Cardiac fibroblast (primary cell): ENCODE results near the gene PROSER3.

Experiments
- DNase-seq, 2 donors: peaks; one replicate each; pipeline versions ENCODE4 v3.0.0 to v3.0.0-alpha.2; 2010; ENCODE audit warnings: low read depth in 2 of 2
- H3K4me3 ChIP-seq, 2 donors: replicated peaks in 1 of 2; 1 replicate in 1 of 2; 2 replicates in 1 of 2; pipeline ENCODE4 v1.5.1; 2011; ENCODE audit warnings: low read depth in 2 of 2, low read length in 2 of 2, mild to moderate bottlenecking in 2 of 2, moderate library complexity in 1 of 2
- TF ChIP-seq, protein P1 (sequence below): IDR thresholded peaks from one replicate; pipeline ENCODE4 v1.5.1; 2011; ENCODE audit warnings: low read depth, mild to moderate bottlenecking, low read length, inconsistent platforms

The PROSER3 gene

GRCh38 chr19:35811317-35812219 lies 53.6 kb downstream of the PROSER3 start:
- no peak for DNase-seq
- H3K4me3 ChIP-seq, result no peak overlapping the region
- TF ChIP-seq, protein P1, sequence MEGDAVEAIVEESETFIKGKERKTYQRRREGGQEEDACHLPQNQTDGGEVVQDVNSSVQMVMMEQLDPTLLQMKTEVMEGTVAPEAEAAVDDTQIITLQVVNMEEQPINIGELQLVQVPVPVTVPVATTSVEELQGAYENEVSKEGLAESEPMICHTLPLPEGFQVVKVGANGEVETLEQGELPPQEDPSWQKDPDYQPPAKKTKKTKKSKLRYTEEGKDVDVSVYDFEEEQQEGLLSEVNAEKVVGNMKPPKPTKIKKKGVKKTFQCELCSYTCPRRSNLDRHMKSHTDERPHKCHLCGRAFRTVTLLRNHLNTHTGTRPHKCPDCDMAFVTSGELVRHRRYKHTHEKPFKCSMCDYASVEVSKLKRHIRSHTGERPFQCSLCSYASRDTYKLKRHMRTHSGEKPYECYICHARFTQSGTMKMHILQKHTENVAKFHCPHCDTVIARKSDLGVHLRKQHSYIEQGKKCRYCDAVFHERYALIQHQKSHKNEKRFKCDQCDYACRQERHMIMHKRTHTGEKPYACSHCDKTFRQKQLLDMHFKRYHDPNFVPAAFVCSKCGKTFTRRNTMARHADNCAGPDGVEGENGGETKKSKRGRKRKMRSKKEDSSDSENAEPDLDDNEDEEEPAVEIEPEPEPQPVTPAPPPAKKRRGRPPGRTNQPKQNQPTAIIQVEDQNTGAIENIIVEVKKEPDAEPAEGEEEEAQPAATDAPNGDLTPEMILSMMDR, result no peak

DNA sequence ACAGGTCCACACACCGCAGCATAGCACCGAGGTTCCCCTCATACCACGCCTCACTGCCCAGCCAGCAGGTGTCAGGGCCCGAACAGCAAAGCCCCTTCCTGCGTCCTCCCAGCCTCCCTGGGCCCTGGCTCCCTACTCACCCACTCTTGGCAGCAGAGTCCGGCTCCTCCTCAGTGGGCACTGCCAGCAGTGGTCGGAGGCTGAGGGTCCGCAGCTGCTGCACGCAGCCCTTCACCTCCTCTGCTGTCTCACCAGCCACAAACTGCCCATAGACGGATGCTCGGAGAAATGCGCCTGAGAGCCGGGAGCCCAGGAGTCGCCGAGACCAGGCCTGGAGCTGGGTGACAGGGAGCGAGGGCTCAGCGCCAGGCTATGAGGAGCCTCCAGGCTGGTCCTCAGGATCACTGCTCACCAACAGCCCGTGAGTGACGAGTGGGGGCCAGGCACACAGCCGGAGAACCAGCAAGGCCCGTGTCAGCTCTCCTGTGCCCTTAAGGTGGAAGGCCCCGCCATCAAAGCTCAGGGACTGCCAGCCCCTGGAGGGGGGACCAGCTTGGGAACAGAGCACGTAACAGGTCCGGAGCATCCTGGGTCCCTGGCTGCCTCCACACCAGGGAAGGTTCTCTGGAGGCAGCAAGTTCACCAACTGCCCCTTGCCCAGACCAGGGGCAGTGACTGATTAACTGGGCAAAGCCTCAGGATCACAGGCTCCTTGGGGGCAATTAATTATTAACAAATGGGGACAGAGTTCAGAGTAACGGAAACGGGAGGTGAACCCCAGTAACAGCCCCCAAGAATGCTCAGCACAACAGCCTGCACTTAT lies 54.5 kb downstream of the PROSER3 start, which contains the start of gene PRODH2:
TSS of gene PRODH2 (minus strand) at position 626 of the 823 bp plus-strand sequence. CDS start at position 586, 40 bp downstream.
- TF ChIP-seq, protein P1, result no peak
- no peak for DNase-seq
- no peak within 1 kb of the TSS for H3K4me3 ChIP-seq

GRCh38 chr19:35813043-35813890 lies 55.3 kb downstream of the PROSER3 start:
- TF ChIP-seq, protein P1, result no peak
- no peak overlapping the region for H3K4me3 ChIP-seq
- DNase-seq, result no peak

DNA sequence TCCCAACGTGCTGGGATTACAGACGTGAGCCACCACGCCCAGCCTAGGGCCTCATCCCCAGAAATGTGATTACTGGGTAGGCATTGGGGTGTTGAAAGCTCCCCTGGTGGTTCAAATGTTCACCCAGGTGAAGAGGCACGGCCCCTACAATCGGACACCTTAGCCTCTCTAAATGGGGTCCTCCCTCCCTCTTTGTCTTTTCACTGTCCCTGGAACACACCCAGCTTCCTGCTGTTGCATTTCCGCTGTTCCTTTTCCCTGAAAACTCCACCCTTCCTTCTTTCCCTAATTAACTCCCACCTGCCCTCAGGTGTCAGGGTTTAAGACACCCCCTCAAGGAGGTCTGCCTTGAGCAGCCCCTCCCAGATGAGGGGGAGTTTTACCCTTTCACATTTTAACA lies 58.3 kb downstream of the PROSER3 start:
- H3K4me3 ChIP-seq, result no peak overlapping the region
- no peak for DNase-seq
- TF ChIP-seq, protein P1, result no peak

DNA sequence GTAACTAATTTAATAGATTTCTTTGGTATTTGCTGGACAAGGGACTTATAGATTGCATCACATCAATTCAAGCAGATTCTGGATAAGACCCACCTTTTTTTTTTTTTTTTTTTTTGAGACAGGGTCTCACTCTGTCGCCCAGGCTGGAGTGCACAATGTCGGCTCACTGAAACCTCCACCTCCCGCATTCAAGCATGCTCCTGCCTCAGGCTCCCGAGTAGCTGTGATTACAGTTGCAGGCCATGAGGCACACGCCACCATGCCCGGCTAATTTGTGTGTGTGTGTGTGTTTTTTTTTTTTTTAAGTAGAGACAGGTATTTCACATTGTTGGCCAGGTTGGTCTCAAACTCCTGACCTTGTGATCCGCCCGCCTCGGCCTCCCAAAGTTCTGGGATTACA lies 58.9 kb downstream of the PROSER3 start:
- H3K4me3 ChIP-seq, result no peak overlapping the region
- no peak for DNase-seq
- TF ChIP-seq, protein P1, result no peak

- TF ChIP-seq, protein P1, result no peak
- no peak overlapping the region for H3K4me3 ChIP-seq
- DNase-seq, result no peak
Observed at GRCh38 chr19:35818445-35818844, 60.5 kb downstream of the PROSER3 start.
